HG03095 (cell line): ENCODE data around the gene TUBA4A.
A peak's percentile ranks its signal among the peaks of the same experiment; 100 is the strongest.
"Not testable (repeated sequence)": the region's sequence is repeated elsewhere in the genome, so short reads cannot be mapped to it uniquely, and the experiment has no call there.

Experiments
- ATAC-seq: cut with Tn5 transposase; IDR thresholded peaks from one replicate; pipeline ENCODE4 v1.9.1; 2021; ENCODE audit warnings: moderate library complexity; ENCODE audit not compliant: unreplicated experiment

The TUBA4A gene

DNA sequence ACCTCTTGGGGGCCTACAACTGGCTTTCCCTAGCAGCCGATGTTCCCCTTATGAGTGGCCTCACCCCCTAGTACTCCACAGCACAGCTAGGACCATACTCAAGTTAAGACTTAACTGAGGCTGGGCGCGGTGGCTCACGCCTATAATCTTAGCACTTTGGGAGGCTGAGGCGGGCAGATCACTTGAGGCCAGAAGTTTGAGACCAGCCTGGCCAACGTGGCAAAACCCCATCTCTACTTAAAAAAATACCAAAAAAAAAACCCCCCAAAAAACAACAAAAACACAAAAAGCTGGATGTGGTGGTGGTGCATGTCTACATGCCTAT is 33.4 kb upstream of the TUBA4A start:
- ATAC-seq, result not testable (repeated sequence)

DNA sequence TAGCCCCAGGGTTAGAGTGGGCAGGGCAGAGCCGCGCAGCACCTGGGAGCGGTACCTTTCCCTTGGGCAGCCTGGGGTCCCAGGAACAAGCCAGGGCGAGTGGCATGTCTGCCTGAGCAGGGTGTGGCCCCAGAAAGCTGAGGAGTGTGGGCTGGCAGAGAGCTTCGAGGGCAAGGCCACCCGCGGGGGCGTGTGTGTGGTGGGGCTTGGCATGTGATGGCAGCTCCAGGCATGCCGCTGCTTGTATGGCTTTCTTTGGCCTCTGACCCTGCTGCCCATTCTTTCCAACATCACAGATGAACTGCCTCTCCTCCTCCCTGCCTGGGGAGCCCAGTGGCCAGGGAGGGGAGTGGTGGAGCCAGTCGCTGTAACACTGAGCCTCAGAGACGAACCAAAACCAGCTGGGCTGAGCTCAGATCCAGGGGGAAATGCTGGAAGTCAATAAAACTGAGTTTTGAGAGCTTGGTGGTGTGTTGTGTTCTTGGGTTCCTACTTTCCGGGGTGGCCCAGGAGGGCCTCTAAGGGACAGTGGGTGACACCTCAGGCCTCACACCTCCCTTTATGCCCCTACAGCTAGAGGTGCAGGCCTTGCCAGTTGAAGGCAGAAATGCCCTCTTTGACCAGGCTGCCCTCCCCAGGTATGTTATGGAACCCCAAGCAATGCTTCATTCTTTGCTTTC is 32.9 kb upstream of the TUBA4A start:
- no peak for ATAC-seq

DNA sequence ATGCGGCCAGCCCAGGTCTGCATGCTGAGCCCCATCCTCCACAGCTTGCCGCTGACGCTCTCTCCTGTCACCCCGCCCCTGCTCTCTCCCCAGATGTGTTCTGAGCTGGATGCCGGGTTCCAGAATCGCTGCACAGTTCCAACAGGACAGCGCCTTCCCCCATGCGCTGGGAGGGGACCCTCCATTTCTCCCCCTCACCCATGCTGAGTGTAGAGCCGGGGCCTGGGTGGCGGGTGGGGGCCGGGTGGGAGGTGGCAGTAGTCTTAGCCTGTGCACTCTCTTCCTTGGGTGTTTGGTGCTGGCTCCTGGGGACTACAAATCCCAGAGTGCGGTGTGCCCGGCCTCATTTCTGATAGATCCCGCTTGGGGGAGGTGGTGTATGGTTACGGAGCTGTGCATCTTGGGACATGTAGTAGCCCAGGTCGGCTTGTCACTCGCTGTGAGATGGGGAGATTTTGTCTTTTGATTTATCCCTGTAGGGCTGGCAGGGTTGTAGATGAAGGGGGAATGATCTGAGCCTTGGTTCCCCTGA is 32.2 kb upstream of the TUBA4A start:
- no peak for ATAC-seq

DNA sequence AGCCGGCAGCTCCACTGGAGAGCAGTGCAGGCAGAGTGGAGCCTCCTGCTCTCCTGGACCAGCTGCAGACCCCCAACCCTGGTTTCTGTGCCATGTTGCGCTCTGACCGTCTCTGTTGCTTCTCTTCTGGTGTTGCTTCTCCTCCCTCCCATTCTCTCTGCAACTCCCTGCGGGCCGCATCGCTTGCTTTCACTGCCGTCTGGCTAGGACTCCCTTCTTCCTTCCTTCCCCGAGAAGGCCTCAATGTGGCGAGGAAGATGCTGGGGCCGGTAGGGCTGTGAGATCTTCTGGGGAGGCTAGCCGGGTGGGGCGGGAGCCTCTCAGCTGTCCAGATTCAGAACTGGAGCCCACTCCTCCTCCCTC is 31.6 kb upstream of the TUBA4A start:
- ATAC-seq, result no peak

DNA sequence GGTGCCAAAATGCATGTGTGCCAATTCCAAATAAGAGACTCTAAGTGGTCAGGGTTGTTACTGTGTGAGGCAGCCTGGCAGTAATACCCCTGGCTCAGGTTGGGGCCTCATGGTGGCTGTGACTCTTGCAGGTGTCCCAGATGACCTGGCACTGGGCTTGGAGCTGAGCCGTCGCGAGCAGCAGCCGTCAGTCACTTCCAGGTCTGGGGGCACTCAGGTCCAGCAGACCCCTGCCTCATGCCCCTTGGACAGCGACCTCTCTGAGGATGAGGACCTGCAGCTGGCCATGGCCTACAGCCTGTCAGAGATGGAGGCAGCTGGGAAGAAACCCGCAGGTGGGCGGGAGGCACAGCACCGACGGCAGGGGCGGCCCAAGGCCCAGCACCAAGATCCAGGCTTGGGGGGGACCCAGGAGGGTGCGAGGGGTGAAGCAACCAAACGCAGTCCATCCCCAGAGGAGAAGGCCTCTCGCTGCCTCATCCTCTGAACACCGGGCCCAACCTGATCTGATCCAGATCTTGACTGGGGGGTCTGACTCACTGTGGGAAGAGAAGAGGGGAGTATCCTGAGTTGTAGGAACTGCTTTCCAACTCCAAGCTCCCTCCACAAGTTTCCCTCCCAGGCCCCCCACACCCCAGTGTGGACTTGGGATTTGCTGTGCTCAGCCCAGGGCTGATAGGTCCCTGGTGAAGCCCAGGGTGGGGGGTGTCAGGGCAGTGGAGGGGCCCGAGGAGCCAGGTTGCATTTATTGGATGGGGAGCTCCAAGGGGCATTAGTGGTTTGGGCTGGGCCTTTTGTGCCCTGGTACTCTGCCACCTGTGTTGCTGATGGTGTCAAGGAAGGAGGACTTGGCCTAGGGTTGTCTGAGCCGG is 31.0 kb upstream of the TUBA4A start:
- ATAC-seq, result no peak

DNA sequence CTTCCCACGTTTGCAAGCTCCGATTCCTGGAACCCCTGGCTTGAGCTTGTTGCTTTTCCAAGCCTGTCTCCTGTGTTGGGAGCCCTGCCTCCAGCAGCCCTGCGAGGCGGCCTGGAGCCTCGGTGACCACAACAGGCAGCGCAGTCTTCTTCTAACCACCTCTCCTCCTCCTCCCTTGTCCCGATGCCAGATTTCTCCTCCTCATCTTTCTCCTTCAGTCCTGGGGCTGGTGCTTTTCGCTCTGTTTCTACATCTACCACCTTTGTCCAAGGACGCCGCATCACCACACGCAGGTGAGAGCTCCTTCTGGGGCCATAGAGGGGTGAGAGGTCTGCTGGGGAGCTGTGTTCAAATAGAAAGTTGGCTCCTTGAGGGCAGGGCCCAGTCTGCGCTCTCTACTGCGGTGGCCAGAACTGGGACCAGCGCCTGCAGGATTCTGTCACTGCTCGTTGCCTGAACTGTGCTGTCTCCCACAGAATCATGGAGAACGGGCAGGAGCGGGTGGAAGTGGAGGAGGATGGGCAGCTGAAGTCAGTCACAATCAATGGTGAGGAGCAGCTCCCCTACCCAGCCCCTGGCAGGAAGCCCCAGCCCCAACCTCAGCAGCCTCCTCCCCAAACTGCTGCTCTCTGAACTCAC is 29.3 kb upstream of the TUBA4A start:
- no peak for ATAC-seq

DNA sequence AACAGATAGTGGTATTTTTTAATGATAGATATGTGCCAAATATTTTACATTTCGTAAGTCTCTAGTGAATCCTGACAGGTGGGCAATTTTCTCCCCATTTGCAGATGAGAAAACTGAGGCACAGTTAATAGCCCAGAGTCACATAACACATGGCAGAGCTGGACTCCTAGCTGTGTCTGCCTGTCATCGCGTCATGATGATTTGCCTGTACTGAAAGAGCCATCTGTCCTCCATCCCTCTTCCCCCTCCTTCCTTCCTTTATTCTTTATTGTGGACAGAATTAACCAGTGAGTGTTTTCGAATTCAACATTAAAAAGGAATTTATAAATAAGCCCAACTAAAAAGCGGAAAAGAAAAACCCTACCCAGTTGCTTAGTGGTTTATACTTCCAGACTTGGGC is 28.7 kb upstream of the TUBA4A start:
- no peak for ATAC-seq

DNA sequence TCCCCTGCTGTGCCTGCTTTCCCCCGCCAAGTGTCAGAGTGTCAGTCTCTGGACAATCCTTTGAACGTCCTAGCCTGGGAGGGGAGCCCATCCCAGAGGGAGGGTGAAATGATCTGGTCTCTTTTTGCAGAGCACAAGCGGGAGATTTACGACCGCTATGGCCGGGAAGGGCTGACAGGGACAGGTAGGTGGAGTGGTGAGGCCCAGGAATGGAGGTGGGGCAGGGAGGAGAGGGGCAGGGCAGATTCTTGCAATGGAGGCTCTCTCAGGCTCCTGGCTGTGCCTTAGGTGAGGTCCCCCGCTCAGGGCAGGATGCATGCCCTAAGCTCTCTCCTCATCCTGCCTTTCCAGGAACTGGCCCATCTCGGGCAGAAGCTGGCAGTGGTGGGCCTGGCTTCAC is 27.9 kb upstream of the TUBA4A start:
- ATAC-seq, result no peak

DNA sequence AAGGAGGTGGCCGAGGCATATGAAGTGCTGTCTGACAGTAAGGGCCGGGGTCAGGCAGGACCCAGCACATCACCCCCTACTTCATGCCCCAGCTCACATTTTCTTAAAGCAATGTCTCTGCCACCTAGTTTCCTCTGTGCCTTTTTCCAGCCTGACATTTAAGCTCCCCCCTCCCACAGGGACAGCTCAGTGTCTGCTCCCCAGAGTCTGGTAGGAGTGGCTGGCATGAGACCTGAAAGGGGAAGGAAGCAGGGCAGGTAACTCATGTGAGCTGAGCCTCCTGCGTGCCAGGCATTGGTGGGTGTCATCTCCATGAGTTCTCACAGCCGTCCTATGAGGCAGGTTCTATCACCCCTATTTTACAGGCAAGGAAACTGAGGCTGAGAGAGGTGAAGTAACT is 26.9 kb upstream of the TUBA4A start:
- no peak for ATAC-seq

DNA sequence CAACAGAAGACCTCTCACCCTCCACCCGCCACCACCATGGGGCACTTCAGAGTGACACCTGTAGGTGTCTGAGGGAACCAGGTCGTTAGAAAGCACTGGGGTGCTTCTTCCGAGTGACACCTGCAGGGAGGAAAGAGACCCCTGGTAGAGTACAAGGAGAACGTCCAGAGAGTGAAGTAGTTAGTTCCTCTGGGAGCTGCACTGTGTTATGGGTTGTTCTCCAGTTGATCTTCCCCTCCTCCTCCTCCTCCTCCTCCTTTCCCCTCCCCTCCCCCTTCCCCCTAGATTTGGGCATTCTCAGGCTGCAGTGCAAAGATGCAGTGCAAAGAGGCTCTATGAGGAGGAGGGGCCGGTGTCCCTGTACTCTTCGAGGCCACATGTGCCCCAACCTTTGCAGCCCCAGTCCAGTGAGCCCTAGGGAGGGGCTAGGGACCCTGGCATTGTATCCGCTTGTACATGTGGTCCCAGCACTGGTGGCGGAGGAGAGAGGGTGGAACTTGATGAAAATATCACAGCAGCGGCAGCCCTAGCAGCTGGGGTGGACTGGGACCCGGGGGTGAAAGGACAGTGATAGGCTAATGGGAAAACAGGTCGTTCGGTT is 26.3 kb upstream of the TUBA4A start:
- ATAC-seq, result no peak

DNA sequence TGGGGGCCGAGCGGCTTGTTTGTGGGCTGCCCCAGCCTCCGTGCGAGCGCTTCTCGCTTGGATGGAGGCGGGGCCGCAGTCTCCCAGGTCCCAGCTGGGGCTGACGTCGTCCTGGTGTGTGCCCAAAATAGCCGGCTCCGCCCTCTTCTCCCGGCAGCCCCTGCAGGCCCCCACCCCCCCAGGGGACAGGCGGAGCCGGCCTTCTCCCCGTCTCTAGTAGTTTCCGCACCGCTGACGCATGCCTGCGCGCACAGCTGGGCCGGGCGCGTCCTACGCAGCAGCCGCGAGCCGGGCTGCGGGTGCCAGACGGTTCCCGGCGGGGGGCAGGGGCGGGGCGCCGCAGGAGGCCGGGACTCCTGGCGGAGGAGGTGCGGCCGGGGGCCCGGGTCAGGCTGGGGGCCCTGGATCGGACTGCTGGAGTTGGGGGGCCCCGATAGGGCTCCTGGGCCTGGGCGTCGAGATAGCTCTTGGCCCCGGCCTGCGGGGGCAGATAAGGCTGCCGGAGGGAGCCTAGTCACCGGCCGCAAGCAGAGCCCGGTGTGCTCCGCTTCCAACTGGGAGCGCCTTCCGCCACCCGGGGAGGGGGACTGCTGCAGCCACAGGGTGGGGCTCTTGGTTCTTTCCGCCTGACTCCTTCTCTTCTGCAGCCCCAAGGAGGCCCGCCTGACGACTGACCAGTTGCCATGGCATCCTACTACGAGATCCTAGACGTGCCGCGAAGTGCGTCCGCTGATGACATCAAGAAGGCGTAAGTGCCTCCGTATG is 25.6 kb upstream of the TUBA4A start, which contains the start of gene DNAJB2:
TSS of gene DNAJB2 (plus strand) at position 216 of the 765 bp plus-strand sequence. CDS start at position 684, 468 bp downstream.
- peak; percentile 77 for ATAC-seq

DNA sequence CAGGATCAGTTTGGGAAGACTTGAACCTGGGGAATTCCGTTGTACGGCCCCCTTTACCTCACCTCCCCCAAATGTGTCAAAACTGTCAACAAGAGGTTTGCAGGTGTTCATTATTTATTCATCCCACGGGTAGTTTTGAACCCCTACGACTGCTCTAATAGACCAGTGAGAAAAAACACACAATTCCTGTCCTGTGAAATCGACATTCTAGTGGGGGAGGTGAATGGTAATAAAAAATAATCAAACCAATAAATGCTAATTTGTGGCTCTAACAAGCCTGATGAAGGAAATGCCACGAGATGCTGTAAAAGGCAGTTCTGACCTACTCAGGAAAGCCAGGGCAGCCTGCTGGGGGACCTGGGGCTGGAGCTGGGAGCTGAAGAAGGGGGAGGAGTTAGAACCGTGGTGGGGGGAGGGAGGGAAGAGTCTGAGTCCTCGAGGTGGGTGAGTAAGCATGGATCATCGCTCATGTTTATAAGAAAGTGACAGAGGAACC is 25.0 kb upstream of the TUBA4A start:
- no peak for ATAC-seq

DNA sequence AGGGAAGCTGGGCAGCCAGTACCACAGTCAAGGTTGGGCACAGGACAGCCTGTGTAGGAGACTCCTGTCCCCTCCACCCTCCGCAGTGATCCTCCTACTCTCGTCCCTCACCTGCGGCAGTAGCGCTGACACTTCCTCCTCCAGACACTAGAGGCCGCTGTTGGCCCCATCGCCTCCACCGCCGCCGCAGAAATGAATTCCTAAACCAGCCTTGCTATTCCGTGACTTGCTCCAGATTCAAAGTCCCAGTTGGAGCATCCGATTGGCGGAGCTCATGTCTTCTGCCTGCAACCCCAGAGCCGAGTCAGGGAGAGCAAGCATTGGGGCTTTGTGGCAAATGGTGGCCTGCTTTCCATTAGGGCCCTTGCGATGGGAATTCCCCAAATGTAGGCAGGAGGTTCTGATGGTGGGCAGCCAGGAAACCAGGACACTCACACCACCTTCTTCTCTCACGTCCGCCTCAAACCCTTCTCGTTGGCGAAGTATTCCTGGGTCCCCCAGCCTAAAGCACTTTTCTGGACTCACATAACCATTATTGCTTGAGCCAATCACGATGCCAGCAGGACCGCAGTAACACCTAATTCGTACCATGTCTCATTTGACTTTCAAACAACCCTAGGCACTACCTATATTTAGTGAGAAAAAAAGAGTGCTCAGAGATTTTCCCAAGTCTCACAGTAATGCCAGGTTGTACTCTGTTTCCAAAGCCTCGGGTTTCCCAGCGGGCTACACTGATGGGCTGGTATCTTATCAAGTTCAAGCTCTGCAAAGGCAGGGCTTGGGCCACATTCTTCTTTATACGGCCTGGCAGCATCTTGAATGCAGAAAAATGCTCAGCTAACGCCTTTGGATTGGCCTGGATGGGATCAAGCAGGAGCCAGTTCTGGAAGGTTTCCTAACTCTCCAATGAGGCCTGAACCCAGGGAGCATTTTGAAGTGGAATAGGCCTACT is 24.3 kb upstream of the TUBA4A start:
- peak; percentile 26 for ATAC-seq

DNA sequence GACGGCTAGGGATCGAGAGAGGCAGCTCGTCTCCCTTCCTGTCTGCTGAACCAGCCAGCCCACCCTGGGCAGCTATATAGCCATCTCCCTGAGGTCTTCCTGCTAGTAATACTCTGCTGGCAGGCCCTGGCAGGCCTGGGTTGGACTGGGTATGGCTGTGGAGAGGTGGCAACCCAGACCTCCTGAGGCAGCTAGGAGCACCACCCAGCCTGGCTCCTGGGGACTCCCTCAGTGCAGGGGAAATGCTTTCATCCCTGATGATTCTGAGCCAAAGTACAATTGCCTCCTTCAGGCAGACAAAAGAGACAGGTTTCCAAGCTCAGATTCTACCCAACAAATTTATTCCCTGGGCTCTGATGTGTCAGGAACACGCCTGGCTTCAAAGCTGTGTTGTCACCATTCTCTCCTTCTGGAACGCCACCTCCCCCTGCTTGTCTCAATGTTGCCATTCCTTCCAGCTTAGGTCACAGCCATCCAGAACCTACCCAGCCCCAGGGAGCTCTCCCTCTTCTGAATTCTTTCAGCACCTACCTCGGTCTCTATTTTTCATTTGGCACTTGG is 20.7 kb upstream of the TUBA4A start:
- no peak for ATAC-seq

DNA sequence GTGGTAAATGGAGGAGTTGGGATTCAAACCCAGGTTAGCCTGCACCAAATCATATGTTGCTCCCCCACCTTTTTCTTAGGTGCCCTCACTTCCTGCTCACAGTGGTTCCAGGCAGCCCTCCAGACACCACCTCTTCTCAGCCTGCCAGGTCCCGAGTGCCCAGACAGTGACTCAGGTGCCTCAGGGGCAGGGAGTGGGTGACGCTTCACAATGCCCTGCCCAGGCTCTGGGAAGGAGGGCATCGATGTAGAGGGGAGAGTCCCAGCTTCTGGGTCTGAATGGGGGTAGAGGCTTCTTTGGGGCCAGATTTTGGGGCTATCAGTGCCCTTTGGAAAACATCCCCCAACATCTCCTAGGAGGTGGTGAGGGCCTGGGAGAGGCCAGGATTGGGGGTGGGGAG is 20.2 kb upstream of the TUBA4A start:
- ATAC-seq, result no peak

DNA sequence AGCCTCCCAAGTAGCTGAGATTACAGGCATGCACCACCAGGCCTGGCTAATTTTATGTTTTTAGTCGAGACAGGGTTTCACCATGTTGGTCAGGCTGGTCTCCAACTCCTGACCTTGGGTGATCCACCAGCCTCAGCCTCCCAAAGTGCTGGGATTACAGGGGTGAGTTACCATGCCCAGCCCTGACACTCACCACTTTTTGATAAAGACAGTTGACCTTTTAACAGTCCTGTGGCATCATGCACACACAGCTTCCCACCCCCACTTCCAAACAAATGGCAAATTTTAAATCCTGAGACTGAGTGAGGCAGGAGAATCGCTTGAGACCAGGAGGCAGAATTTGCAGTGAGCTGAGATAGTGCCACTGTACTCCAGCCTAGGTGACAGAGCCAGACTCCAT is 19.3 kb upstream of the TUBA4A start:
- no peak for ATAC-seq

DNA sequence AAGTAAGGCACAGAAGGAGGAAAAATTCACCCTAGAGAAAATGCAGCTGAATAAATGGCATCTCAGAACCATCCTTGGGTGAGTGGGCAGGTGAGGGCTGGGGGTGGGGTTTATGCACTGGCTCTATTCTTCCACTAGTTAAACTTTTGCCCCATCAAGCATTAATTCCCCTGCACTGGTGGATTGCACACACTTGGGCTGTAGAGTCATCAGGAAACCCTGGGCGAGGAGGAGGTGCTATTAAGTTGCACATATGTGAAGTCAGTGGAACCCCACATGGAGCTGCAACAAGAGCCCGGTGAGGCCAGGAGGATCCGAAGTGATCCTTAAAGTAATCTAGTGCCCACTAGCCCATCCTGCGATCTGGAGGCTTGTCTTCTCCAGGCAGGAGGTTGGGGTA is 18.6 kb upstream of the TUBA4A start:
- ATAC-seq, result no peak

DNA sequence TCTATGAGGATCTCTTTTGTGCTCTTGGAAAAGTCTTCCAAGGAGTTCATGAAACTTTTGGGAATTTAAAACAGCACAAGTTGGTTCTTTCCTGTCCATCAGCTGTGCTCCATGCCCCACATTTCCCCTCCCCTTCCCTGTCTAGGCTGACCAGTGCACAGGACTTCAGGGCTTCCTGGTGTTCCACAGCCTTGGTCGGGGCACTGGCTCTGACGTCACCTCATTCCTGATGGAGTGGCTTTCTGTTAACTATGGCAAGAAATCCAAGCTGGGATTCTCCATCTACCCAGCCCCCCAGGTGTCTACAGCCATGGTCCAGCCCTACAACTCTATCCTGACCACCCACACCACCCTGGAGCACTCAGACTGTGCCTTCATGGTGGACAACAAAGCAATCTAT is 17.3 kb upstream of the TUBA4A start:
- ATAC-seq, result no peak

DNA sequence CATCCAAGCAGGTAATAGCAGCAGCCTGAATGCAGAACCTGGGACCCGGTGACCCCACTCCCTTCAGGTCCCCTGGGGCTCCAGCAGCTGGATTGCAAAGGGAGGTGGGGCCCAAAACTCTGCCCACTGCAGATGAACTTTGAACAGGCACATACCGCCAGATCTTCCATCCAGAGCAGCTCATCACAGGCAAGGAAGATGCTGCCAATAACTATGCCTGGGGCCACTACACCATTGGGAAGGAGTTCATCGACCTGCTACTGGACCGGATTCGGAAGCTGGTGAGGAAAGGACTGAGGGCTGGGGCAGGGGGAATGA is 16.3 kb upstream of the TUBA4A start:
- ATAC-seq, result no peak
